H1 (cell line): Measurements from ENCODE around the gene INPP5A. TPM values are rescaled to one million over a fixed set of nuclear protein-coding genes. Genes with fewer than 3 reads are reported as not detected.

Experiments
- CTCF ChIA-PET: fragments of 300-600 bp; sonication (Branson Sonifier 250); formaldehyde crosslinking; loops from one replicate; lab custom pipeline; 2021; ENCODE audit not compliant: partially characterized antibody; lab: Charles Lee
- POLR2A ChIA-PET: fragments of 300-600 bp; sonication (Branson Sonifier 250); formaldehyde crosslinking; loops from one replicate; lab custom pipeline; 2021; ENCODE audit warnings: inconsistent platforms; ENCODE audit not compliant: partially characterized antibody; lab: Charles Lee
- DNase-seq, 2 experiments: peaks; one replicate each; pipeline versions ENCODE4 v3.0.0 to v3.0.0-alpha.2; 2010 to 2022; ENCODE audit warnings: low spot score in 2 of 2, low read depth in 1 of 2, mixed read lengths in 1 of 2
- FAIRE-seq: peaks from 2 replicates; lab custom pipeline; 2011; peaks lifted over from hg19 to GRCh38; lab: Jason Lieb, UNC
- H2AFZ ChIP-seq: 2 replicates; pipeline ENCODE4 v1.8.1; 2012; ENCODE audit warnings: low read length, inconsistent platforms
- H2AK5ac ChIP-seq: 2 replicates; pipeline ENCODE4 v1.6.1; 2013; ENCODE audit warnings: low read depth, low read length
- H2BK120ac ChIP-seq: replicated peaks from 2 replicates; pipeline ENCODE3; 2013; ENCODE audit warnings: low read depth, low read length, inconsistent platforms
- H2BK12ac ChIP-seq: 2 replicates; pipeline ENCODE4 v1.6.1; 2013; ENCODE audit warnings: low read depth, low read length
- H2BK15ac ChIP-seq: 2 replicates; pipeline ENCODE4 v1.6.1; 2013; ENCODE audit warnings: low read length
- H2BK20ac ChIP-seq: 2 replicates; pipeline ENCODE4 v1.6.1; 2013; ENCODE audit warnings: low read length
- H2BK5ac ChIP-seq: 2 replicates; pipeline ENCODE4 v1.6.1; 2013; ENCODE audit warnings: low read depth, low read length
- H3K14ac ChIP-seq: 2 replicates; pipeline ENCODE4 v1.6.1; 2013; ENCODE audit warnings: inconsistent platforms; ENCODE audit not compliant: insufficient read length
- H3K18ac ChIP-seq: 2 replicates; pipeline ENCODE4 v1.6.1; 2013; ENCODE audit warnings: low read length; ENCODE audit errors: extremely low read depth
- H3K23ac ChIP-seq: 2 replicates; pipeline ENCODE4 v1.6.1; 2013; ENCODE audit warnings: inconsistent platforms; ENCODE audit not compliant: insufficient read length
- H3K23me2 ChIP-seq: 2 replicates; pipeline ENCODE4 v1.6.1; 2013; ENCODE audit warnings: low read depth, low read length
- H3K27ac ChIP-seq: 2 replicates; pipeline ENCODE4 v1.6.1; 2011; ENCODE audit warnings: low read depth, low read length, inconsistent platforms
- H3K27me3 ChIP-seq, 4 experiments: replicated peaks in 1 of 4; 1 replicate in 1 of 4; 2 replicates in 3 of 4; pipeline versions ENCODE4 v1.6.1 to v1.8.1; 2011 to 2013; ENCODE audit warnings: low read length in 3 of 4, mild to moderate bottlenecking in 3 of 4, inconsistent platforms in 2 of 4, mixed read lengths in 2 of 4, moderate library complexity in 1 of 4; ENCODE audit not compliant: control insufficient read depth in 3 of 4, insufficient read depth in 3 of 4; ENCODE audit errors: extremely low read depth in 1 of 4
- H3K36me3 ChIP-seq, 4 experiments: 2 replicates each; pipeline versions ENCODE4 v1.6.1 to v1.8.1; 2011 to 2013; ENCODE audit warnings: mild to moderate bottlenecking in 4 of 4, low read length in 3 of 4, moderate library complexity in 2 of 4, control low read depth in 1 of 4, inconsistent platforms in 1 of 4; ENCODE audit not compliant: insufficient read depth in 4 of 4, control insufficient read depth in 2 of 4
- H3K4ac ChIP-seq: replicated peaks from 2 replicates; pipeline ENCODE3; 2013; ENCODE audit warnings: low read length, low read depth, mixed read lengths, inconsistent platforms; ENCODE audit not compliant: insufficient read length
- H3K4me1 ChIP-seq, 4 experiments: replicated peaks in 1 of 4; 1 replicate in 1 of 4; 2 replicates in 3 of 4; pipeline versions ENCODE4 v1.6.1 to v1.8.1; 2011 to 2013; ENCODE audit warnings: low read length in 3 of 4, inconsistent platforms in 2 of 4, mixed read lengths in 1 of 4; ENCODE audit not compliant: insufficient read depth in 4 of 4, control insufficient read depth in 3 of 4
- H3K4me2 ChIP-seq, 2 experiments: 2 replicates each; pipeline versions ENCODE4 v1.6.1 to v1.8.1; 2011 to 2013; ENCODE audit warnings: low read depth in 2 of 2, low read length in 2 of 2, control low read depth in 1 of 2, inconsistent platforms in 1 of 2, mild to moderate bottlenecking in 1 of 2; ENCODE audit not compliant: insufficient read depth in 1 of 2
- H3K4me3 ChIP-seq, 4 experiments: fragments of 200-600, 300-600 bp in 1 of 4; sonication (generic), shearing (Covaris generic), sonication (Bioruptor Twin) in 1 of 4; 2 replicates each; pipeline versions ENCODE4 v1.5.1 to v1.8.1; 2011 to 2016; ENCODE audit warnings: low read length in 4 of 4, low read depth in 3 of 4, control low read depth in 2 of 4, inconsistent platforms in 2 of 4, mild to moderate bottlenecking in 2 of 4, mixed read lengths in 1 of 4, moderate library complexity in 1 of 4; ENCODE audit not compliant: insufficient read depth in 2 of 4; ENCODE audit errors: extremely low read depth in 1 of 4
- H3K56ac ChIP-seq: replicated peaks from 2 replicates; pipeline ENCODE3; 2013; ENCODE audit warnings: low read depth, mild to moderate bottlenecking, mixed read lengths, low read length, inconsistent platforms; ENCODE audit not compliant: insufficient read length
- H3K79me1 ChIP-seq: 2 replicates; pipeline ENCODE4 v1.6.1; 2013; ENCODE audit warnings: low read depth, low read length, control low read depth
- H3K79me2 ChIP-seq, 2 experiments: 2 replicates each; pipeline versions ENCODE4 v1.6.1 to v1.8.1; 2012 to 2013; ENCODE audit warnings: low read length in 2 of 2, mild to moderate bottlenecking in 2 of 2, inconsistent platforms in 1 of 2; ENCODE audit not compliant: insufficient read depth in 2 of 2, control insufficient read depth in 1 of 2
- H3K9ac ChIP-seq, 4 experiments: replicated peaks in 1 of 4; 1 replicate in 1 of 4; 2 replicates in 3 of 4; pipeline versions ENCODE4 v1.6.1 to v1.8.1; 2011 to 2013; ENCODE audit warnings: low read depth in 3 of 4, low read length in 3 of 4, control low read depth in 2 of 4, mild to moderate bottlenecking in 2 of 4, moderate library complexity in 2 of 4, inconsistent platforms in 1 of 4; ENCODE audit errors: extremely low read depth in 1 of 4
- H3K9me3 ChIP-seq, 2 experiments: 2 replicates each; pipeline versions ENCODE4 v1.6.1 to v1.8.1; 2012 to 2013; ENCODE audit warnings: mild to moderate bottlenecking in 2 of 2, moderate library complexity in 2 of 2, control low read depth in 1 of 2, inconsistent platforms in 1 of 2, low read depth in 1 of 2, low read length in 1 of 2, mixed read lengths in 1 of 2; ENCODE audit not compliant: insufficient read depth in 2 of 2
- H4K20me1 ChIP-seq, 2 experiments: replicated peaks in 1 of 2; 2 replicates each; pipeline versions ENCODE3 to v1.8.1; 2011 to 2013; ENCODE audit warnings: inconsistent platforms in 2 of 2, low read length in 2 of 2, mild to moderate bottlenecking in 1 of 2; ENCODE audit not compliant: insufficient read depth in 2 of 2, control insufficient read depth in 1 of 2
- H4K5ac ChIP-seq: 2 replicates; pipeline ENCODE4 v1.6.1; 2013; ENCODE audit warnings: low read length, low read depth, mixed read lengths, inconsistent platforms; ENCODE audit not compliant: insufficient read length
- H4K8ac ChIP-seq: 2 replicates; pipeline ENCODE4 v1.8.0; 2013; ENCODE audit warnings: mild to moderate bottlenecking, moderate library complexity, low read length, inconsistent platforms; ENCODE audit not compliant: insufficient read depth; ENCODE audit errors: extremely low read depth
- H4K91ac ChIP-seq: replicated peaks from 2 replicates; pipeline ENCODE3; 2013; ENCODE audit warnings: low read length, mixed read lengths, inconsistent platforms; ENCODE audit not compliant: insufficient read length
- CREB1 ChIP-seq: IDR thresholded peaks from 2 replicates; pipeline ENCODE4 v1.6.1; 2012; ENCODE audit warnings: inconsistent platforms
- RBBP5 ChIP-seq: IDR thresholded peaks from 2 replicates; pipeline ENCODE4 v1.7.1; 2012; ENCODE audit warnings: low read depth, mild to moderate bottlenecking, inconsistent platforms, low read length, moderate library complexity, borderline replicate concordance
- WGBS, 2 experiments: shearing (Covaris generic) in 1 of 2; methylation state at CpG; one replicate each; pipeline versions ENCODE4 v1.1.6 to v1.1.7; 2013 to 2015; ENCODE audit warnings: low lambda C conversion rate in 2 of 2, mixed read lengths in 2 of 2, inconsistent platforms in 1 of 2, low coverage in 1 of 2, missing lambda C conversion rate in 1 of 2; ENCODE audit not compliant: insufficient replicate concordance in 2 of 2, insufficient coverage in 1 of 2, insufficient read length in 1 of 2; ENCODE audit errors: extremely low coverage in 1 of 2, missing lambda C conversion rate in 1 of 2; 5-methylcytosine and 5-hydroxymethylcytosine counted together
- polyA plus RNA-seq, 7 experiments: library from polyadenylated mRNA; depleted of rRNA in 3 of 7; stranded (reverse) in 5 of 7; unstranded in 2 of 7; fragments of >200 nt in 5 of 7; fragments of 200-250 nt in 2 of 7; gene quantifications; 1 replicate in 5 of 7; 2 replicates in 1 of 7; 4 replicates in 1 of 7; pipeline versions ENCODE4 v1.2.1 to v1.2.3, GENCODE V29; 2011 to 2013; ENCODE audit warnings: missing spikeins in 2 of 7, mixed read lengths in 2 of 7
- total RNA-seq: library from RNA; stranded (reverse); fragmentation: NEBNext Ultra II Directional; extraction: Animal tissue kit (Norgen Biotek cat#: 25700); gene quantifications from 2 replicates; pipeline ENCODE4 v1.2.1, GENCODE V29; 2021

INPP5A gene
- total and polyA plus RNA-seq, 2 of the 8 experiments (the other 6 are each of a cell fraction or from before 2014, with no cell fraction given): 19.7 to 27.5 TPM

DNA sequence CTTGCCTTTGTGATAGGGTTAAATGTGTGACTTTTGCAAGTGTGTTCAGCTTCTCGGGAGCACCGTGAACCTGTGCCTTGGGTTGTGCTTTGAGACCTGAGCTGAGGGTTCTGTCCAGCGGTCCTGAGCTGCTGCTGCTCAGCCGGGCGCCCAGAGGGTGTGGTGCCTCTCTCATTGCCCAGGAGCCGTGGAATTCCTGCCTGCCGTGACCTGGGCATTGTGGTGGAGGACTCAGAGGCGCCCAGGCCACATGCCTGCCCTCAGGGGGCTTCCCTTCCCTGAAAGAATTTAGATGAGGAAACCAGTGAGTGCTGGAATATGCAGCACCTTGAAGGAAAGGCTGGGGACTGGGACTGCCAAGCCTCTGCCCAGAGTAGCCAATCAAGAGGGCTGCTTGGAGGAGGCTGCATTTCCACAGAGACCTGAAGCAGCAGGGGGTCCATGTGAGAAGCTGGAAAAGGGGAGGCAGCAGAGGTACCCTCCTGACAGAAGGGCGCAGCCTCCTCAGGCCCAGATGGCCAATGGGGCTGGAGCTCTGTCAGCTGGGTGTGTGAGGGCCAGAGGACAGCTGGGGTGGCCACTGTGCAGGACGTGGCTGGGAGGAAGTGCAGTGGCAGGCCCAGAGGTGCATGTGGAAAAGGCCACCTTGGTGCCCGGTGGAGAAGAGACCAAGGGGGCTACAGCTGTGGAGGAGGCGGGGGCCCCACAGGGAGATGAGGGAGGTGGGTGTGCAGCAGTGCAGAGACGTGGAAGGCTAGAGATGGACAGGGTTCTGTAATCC lies 141.0 kb downstream of the INPP5A start:
- 92% methylated on average over 13 of the region's 13 CpGs; no CpG with 5 or more reads in 1 of the 2 experiments for WGBS, 2 experiments
- H3K18ac ChIP-seq: no peak overlapping the region
- ChIA-PET CTCF (interaction anchor here (1.8 kb wide), 1 partner anchor 25 kb away, joined by 4 read pairs; no protein-coding TSS in a partner anchor), POLR2A (no interaction called here)
- H3K79me2 ChIP-seq: no peaks in the 10 kb centered on the region; a peak in 1 of 4 replicates
- H3K9me3 ChIP-seq: peaks cover 0 to 12% of the 10 kb centered on the region in 2 experiments; a peak in 1 of 4 replicates
- no peak overlapping the region for H2BK15ac ChIP-seq
- H3K23me2 ChIP-seq: no peaks in the 10 kb centered on the region
- H2AK5ac ChIP-seq: no peak overlapping the region
- no peaks in the 10 kb centered on the region for H3K27me3 ChIP-seq
- H2BK20ac ChIP-seq: no peak overlapping the region
- H3K36me3 ChIP-seq: no peaks in the 10 kb centered on the region
- no peak overlapping the region for H3K23ac ChIP-seq
- no peak overlapping the region for H3K4me2 ChIP-seq
- H3K27ac ChIP-seq: no peak overlapping the region
- no peak for DNase-seq
- H3K56ac ChIP-seq: no peak overlapping the region
- H3K4me1 ChIP-seq: no peaks in the 10 kb centered on the region
- no peak overlapping the region for H3K9ac ChIP-seq
- no peak for FAIRE-seq
- H2BK120ac ChIP-seq: no peak overlapping the region
- no peak overlapping the region for H3K14ac ChIP-seq
- H4K91ac ChIP-seq: no peak overlapping the region
- H2BK12ac ChIP-seq: no peak overlapping the region
- no peak overlapping the region for H3K4ac ChIP-seq
- no peak overlapping the region for H2AFZ ChIP-seq
- H4K5ac ChIP-seq: no peak overlapping the region
- no peak overlapping the region; the same call in 1 of the 2 replicates for H4K8ac ChIP-seq
- H2BK5ac ChIP-seq: no peak overlapping the region
- H3K4me3 ChIP-seq: no peak overlapping the region
- H3K79me1 ChIP-seq: no peaks in the 10 kb centered on the region
- no peaks in the 10 kb centered on the region for H4K20me1 ChIP-seq
- no peak for TF ChIP-seq RBBP5
- no peak for TF ChIP-seq CREB1
